Kidney (tissue), 22 donors: ENCODE data around the gene CHL1. TPM values are rescaled to one million over a fixed set of nuclear protein-coding genes. Genes with fewer than 3 reads are reported as not detected.

Experiments used
- DNase-seq, 5 donors: peaks; one replicate each; pipeline ENCODE4 v3.0.0-alpha.2; 2013 to 2020
- FAIRE-seq: peaks from 2 replicates; lab custom pipeline; 2012; peaks lifted over from hg19 to GRCh38; lab: Jason Lieb, UNC
- H3K27ac ChIP-seq, 2 donors: one replicate each; pipeline ENCODE4 v1.7.0; 2013; ENCODE audit warnings: low read depth in 2 of 2, low read length in 2 of 2, inconsistent platforms in 1 of 2
- H3K27me3 ChIP-seq: one replicate; pipeline ENCODE4 v1.7.1; 2013; ENCODE audit warnings: low read length, inconsistent platforms; ENCODE audit not compliant: control insufficient read depth, insufficient read depth
- H3K36me3 ChIP-seq, 3 donors: one replicate each; pipeline versions ENCODE4 v1.7.0 to v1.7.1; 2013; ENCODE audit warnings: low read length in 3 of 3, control low read depth in 1 of 3, inconsistent platforms in 1 of 3; ENCODE audit not compliant: insufficient read depth in 3 of 3, control insufficient read depth in 2 of 3
- H3K4me1 ChIP-seq, 3 donors: one replicate each; pipeline versions ENCODE4 v1.7.0 to v1.7.1; 2013; ENCODE audit warnings: low read length in 3 of 3, inconsistent platforms in 1 of 3, low read depth in 1 of 3; ENCODE audit not compliant: control insufficient read depth in 2 of 3, insufficient read depth in 2 of 3
- H3K4me3 ChIP-seq, 3 donors: one replicate each; pipeline versions ENCODE4 v1.7.0 to v1.8.1; 2013; ENCODE audit warnings: low read length in 3 of 3, control low read depth in 1 of 3, inconsistent platforms in 1 of 3
- H3K9ac ChIP-seq, 3 donors: one replicate each; pipeline versions ENCODE4 v1.7.0 to v1.7.1; 2013; ENCODE audit warnings: low read length in 3 of 3, control low read depth in 1 of 3, inconsistent platforms in 1 of 3
- H3K9me3 ChIP-seq, 3 donors: one replicate each; pipeline versions ENCODE4 v1.7.0 to v1.7.1; 2013; ENCODE audit warnings: low read length in 3 of 3, control low read depth in 1 of 3, inconsistent platforms in 1 of 3; ENCODE audit not compliant: control insufficient read depth in 2 of 3, insufficient read depth in 1 of 3
- intact Hi-C: fragments of 100-400 bp; cut with DNase I; formaldehyde crosslinking; loops from one replicate; pipeline ENCODE4 v1.11.1; 2022
- long read RNA-seq, 10 donors: library from polyadenylated mRNA in 1 of 10; unstranded in 1 of 10; transcript quantifications; one replicate each; pipeline ENCODE4 v2.0.0 and lab custom pipeline, GENCODE V29; 2021 to 2026
- polyA plus RNA-seq: library from polyadenylated mRNA; stranded (reverse); fragments of 350-450 nt; fragmentation: Illumina TruSeq; extraction: RNeasy Lipid Tissue Mini Kit (QIAGEN cat#74804); gene quantifications from one replicate; pipeline ENCODE4 v1.2.3, GENCODE V29; 2014; ENCODE audit warnings: low read depth, low replicate concordance; ENCODE audit not compliant: insufficient read depth
- total RNA-seq: library from RNA; stranded (reverse); fragmentation: NEBNext Ultra II Directional; extraction: Animal tissue kit (Norgen Biotek cat#: 25700); gene quantifications from one replicate; pipeline ENCODE4 v1.2.1, GENCODE V29; 2021
- TF ChIP-seq, protein P1 (sequence below): IDR thresholded peaks from 3 replicates; pipeline ENCODE4 v1.5.1; 2012; ENCODE audit warnings: mild to moderate bottlenecking, moderate library complexity, borderline replicate concordance; ENCODE audit not compliant: insufficient read depth; ENCODE audit errors: extremely low read depth
- donor health status: control.
- donor health status: control.
- donor health status: control.
- donor health status: control.
- donor health status: control.
- donor health status: DM: yes; HTN: yes; CAD: no.
- donor health status: Normal renal cell carcinoma (clear cell type).

Gene CHL1, protein sequence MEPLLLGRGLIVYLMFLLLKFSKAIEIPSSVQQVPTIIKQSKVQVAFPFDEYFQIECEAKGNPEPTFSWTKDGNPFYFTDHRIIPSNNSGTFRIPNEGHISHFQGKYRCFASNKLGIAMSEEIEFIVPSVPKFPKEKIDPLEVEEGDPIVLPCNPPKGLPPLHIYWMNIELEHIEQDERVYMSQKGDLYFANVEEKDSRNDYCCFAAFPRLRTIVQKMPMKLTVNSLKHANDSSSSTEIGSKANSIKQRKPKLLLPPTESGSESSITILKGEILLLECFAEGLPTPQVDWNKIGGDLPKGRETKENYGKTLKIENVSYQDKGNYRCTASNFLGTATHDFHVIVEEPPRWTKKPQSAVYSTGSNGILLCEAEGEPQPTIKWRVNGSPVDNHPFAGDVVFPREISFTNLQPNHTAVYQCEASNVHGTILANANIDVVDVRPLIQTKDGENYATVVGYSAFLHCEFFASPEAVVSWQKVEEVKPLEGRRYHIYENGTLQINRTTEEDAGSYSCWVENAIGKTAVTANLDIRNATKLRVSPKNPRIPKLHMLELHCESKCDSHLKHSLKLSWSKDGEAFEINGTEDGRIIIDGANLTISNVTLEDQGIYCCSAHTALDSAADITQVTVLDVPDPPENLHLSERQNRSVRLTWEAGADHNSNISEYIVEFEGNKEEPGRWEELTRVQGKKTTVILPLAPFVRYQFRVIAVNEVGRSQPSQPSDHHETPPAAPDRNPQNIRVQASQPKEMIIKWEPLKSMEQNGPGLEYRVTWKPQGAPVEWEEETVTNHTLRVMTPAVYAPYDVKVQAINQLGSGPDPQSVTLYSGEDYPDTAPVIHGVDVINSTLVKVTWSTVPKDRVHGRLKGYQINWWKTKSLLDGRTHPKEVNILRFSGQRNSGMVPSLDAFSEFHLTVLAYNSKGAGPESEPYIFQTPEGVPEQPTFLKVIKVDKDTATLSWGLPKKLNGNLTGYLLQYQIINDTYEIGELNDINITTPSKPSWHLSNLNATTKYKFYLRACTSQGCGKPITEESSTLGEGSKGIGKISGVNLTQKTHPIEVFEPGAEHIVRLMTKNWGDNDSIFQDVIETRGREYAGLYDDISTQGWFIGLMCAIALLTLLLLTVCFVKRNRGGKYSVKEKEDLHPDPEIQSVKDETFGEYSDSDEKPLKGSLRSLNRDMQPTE (N-terminal part only)
- total RNA-seq (109 TPM), polyA plus RNA-seq (10.6 TPM)
- long read RNA-seq, donor 1, partial matches to known transcripts: 0 of 1 reads
- long read RNA-seq, donor 1, other reads (novel, unspliced or antisense): 0 of 1 reads
- long read RNA-seq, donor 2, partial matches to known transcripts: 0 of 1 reads
- long read RNA-seq, donor 2, other reads (novel, unspliced or antisense): 0 of 1 reads
- long read RNA-seq, donor 3, partial matches to known transcripts: 0 of 3 reads
- long read RNA-seq, donor 3, other reads (novel, unspliced or antisense): 0 of 3 reads
- long read RNA-seq, donor 4: 0 reads
- long read RNA-seq, donor 5, partial matches to known transcripts: 0 of 1 reads
- long read RNA-seq, donor 5, other reads (novel, unspliced or antisense): 0 of 1 reads
- long read RNA-seq, donor 6: 0 reads
- long read RNA-seq, donor 7, full-length matches to known transcripts: 6 of 23 reads
- long read RNA-seq, donor 7, partial matches to known transcripts: 7 of 23 reads
- long read RNA-seq, donor 7, other reads (novel, unspliced or antisense): 10 of 23 reads
- long read RNA-seq, donor 8, partial matches to known transcripts: 5 of 5 reads
- long read RNA-seq, donor 8, other reads (novel, unspliced or antisense): 0 of 5 reads
- long read RNA-seq, donor 9: 0 reads
- long read RNA-seq, donor 10, partial matches to known transcripts: 7 of 9 reads
- long read RNA-seq, donor 10, other reads (novel, unspliced or antisense): 0 of 9 reads

DNA sequence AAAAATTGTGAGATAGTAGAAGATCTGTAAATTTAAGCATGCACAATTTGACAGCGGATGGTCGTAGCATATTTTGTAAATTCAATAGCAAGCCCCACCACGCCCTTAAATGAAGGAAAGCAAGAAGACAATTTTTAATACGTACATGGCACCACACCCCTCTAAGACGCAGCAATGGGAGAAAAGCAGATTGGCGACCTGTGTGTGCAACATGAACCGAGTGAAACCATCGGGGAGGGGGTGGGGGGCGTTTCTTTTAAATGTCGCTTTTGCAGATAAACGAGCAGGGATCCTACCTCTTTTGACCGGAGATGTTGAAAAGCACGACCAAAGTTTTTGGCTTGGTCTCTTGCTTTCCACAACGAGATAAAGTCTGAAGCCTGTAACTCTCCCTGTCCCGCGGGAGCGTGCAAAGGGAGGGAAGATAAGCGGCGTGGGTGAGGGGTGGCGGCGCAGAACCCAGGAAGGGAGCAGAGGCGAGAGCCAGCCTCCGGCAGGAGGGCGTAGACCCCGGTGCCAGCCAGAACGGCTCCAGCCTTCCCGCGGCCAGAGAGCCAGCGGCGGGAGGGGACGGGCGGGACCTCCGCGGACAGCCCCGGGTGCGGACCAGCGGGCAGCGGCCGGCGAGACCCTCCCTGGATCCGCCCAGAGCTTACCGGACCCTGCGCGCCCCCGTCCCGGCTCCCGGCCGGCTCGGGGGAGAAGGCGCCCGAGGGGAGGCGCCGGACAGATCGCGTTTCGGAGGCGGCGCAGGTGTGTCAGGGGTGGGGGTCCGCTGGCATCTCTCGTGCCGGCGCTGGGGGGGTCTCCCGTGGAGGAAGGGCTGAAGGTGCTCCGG lies at the start of gene CHL1:
TSS of gene CHL1 (plus strand) at position 453 of the 838 bp plus-strand sequence. CDS start 123,014 bp downstream, outside the sequence.
- TF ChIP-seq, protein P1, sequence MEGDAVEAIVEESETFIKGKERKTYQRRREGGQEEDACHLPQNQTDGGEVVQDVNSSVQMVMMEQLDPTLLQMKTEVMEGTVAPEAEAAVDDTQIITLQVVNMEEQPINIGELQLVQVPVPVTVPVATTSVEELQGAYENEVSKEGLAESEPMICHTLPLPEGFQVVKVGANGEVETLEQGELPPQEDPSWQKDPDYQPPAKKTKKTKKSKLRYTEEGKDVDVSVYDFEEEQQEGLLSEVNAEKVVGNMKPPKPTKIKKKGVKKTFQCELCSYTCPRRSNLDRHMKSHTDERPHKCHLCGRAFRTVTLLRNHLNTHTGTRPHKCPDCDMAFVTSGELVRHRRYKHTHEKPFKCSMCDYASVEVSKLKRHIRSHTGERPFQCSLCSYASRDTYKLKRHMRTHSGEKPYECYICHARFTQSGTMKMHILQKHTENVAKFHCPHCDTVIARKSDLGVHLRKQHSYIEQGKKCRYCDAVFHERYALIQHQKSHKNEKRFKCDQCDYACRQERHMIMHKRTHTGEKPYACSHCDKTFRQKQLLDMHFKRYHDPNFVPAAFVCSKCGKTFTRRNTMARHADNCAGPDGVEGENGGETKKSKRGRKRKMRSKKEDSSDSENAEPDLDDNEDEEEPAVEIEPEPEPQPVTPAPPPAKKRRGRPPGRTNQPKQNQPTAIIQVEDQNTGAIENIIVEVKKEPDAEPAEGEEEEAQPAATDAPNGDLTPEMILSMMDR: no peak
- peak; percentile 32 to 76 (median 52) for DNase-seq
- peak within 1 kb of the TSS; percentile 54 to 71 (median 60) for H3K4me3 ChIP-seq
- no peaks in the 10 kb centered on the region for H3K9me3 ChIP-seq
- no peak within 1 kb of the TSS for H3K27ac ChIP-seq
- H3K4me1 ChIP-seq: no peaks in the 10 kb centered on the region
- H3K36me3 ChIP-seq: no peaks in the 10 kb centered on the region
- H3K27me3 ChIP-seq: peaks cover 16% of the 10 kb centered on the region
- peak within 1 kb of the TSS in 1 of 3 donors; percentile 57 for H3K9ac ChIP-seq
- intact Hi-C loops: no loop called here
- no peak for FAIRE-seq

DNA sequence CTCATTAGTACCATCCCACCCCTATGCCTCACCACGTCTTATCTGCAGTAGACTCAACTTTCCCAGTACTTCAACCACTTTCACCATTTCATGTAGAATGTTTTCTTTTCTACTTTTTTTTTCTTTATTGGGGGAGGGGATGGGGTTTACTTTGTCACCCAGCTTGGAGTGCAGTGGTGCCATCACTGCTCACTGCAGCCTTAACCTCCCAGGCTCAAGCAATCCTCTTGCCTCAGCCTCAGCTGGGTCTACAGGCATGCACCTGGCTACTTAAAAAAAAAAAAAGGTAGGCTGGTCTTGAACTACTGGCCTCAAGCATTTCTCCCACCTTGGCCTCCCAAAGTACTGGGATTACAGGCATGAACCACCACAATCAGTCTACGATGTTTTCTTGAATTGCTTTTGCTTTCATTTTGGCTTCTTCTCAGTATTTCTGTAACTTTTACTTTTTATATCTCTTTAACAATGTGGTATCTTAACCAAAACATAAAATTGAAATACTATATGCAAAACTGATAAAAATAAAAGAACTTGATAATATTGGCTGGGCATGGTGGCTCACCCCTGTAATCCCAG lies 44.9 kb upstream of the CHL1 start:
- TF ChIP-seq, protein P1: no peak
- no peak overlapping the region for H3K27ac ChIP-seq
- no peaks in the 10 kb centered on the region for H3K9me3 ChIP-seq
- intact Hi-C loops: no loop called here
- H3K4me1 ChIP-seq: no peaks in the 10 kb centered on the region
- no peak for DNase-seq
- no peaks in the 10 kb centered on the region for H3K36me3 ChIP-seq
- no peaks in the 10 kb centered on the region for H3K27me3 ChIP-seq
- no peak overlapping the region for H3K9ac ChIP-seq
- FAIRE-seq: no peak
- H3K4me3 ChIP-seq: no peak overlapping the region
